Activated T-cell treated with anti-CD3 and anti-CD28 coated beads, Interleukin-2, amount 50 U/mL, for 24 hours (primary cell): ENCODE results near the gene CYTH3.
A peak's percentile ranks its signal among the peaks of the same experiment; 100 is the strongest.

ENCODE experiments used
- DNase-seq: peaks from one replicate; pipeline ENCODE4 v3.0.0-alpha.2; 2020
- H3K27ac Mint-ChIP-seq: 2 replicates; pipeline ENCODE4 v1.8.0; 2020; ENCODE audit warnings: mild to moderate bottlenecking, mixed read lengths
- H3K27me3 Mint-ChIP-seq: 2 replicates; pipeline ENCODE4 v1.8.0; 2020; ENCODE audit warnings: mixed read lengths
- H3K36me3 Mint-ChIP-seq: 2 replicates; pipeline ENCODE4 v1.8.0; 2020; ENCODE audit warnings: low read depth, mixed read lengths
- H3K4me1 Mint-ChIP-seq: 2 replicates; pipeline ENCODE4 v1.8.0; 2020; ENCODE audit warnings: low read depth, mixed read lengths
- H3K4me3 Mint-ChIP-seq: 2 replicates; pipeline ENCODE4 v1.8.0; 2020; ENCODE audit warnings: mild to moderate bottlenecking, moderate library complexity, mixed read lengths
- H3K9me3 Mint-ChIP-seq: 2 replicates; pipeline ENCODE4 v1.8.0; 2020; ENCODE audit warnings: mixed read lengths

The CYTH3 gene

GRCh38 chr7:6186577-6186976 lies 85.8 kb downstream of the CYTH3 start:
- no peaks in the 10 kb centered on the region for H3K9me3 Mint-ChIP-seq
- no peak for DNase-seq
- H3K4me1 Mint-ChIP-seq, result no peaks in the 10 kb centered on the region
- no peak overlapping the region for H3K4me3 Mint-ChIP-seq
- H3K27ac Mint-ChIP-seq, result no peak overlapping the region
- H3K36me3 Mint-ChIP-seq, result peaks cover 3% of the 10 kb centered on the region
- no peaks in the 10 kb centered on the region for H3K27me3 Mint-ChIP-seq

GRCh38 chr7:6182993-6183392 lies 89.4 kb downstream of the CYTH3 start:
- no peaks in the 10 kb centered on the region for H3K9me3 Mint-ChIP-seq
- H3K4me1 Mint-ChIP-seq, result no peaks in the 10 kb centered on the region
- DNase-seq, result no peak
- H3K27ac Mint-ChIP-seq, result no peak overlapping the region
- H3K4me3 Mint-ChIP-seq, result no peak overlapping the region
- H3K27me3 Mint-ChIP-seq, result no peaks in the 10 kb centered on the region
- H3K36me3 Mint-ChIP-seq, result peaks cover 2% of the 10 kb centered on the region

- DNase-seq, result no peak
- Mint-ChIP-seq H3K27ac (no peak overlapping the region), H3K27me3 (no peaks in the 10 kb centered on the region), H3K4me1 (no peaks in the 10 kb centered on the region), H3K4me3 (no peak overlapping the region), H3K36me3 (no peaks in the 10 kb centered on the region), H3K9me3 (no peaks in the 10 kb centered on the region)
Measured at GRCh38 chr7:6181136-6181535, 91.3 kb downstream of the CYTH3 start.

- Mint-ChIP-seq H3K4me1 (no peaks in the 10 kb centered on the region), H3K4me3 (no peak overlapping the region), H3K9me3 (no peaks in the 10 kb centered on the region), H3K27me3 (no peaks in the 10 kb centered on the region), H3K36me3 (no peaks in the 10 kb centered on the region), H3K27ac (peak overlapping the region; percentile 31)
- no peak for DNase-seq
Measured at GRCh38 chr7:6180344-6180725, 92.1 kb downstream of the CYTH3 start.

GRCh38 chr7:6179620-6180343 lies 92.6 kb downstream of the CYTH3 start:
- DNase-seq, result no peak

GRCh38 chr7:6178298-6179029 lies 94.0 kb downstream of the CYTH3 start:
- Mint-ChIP-seq H3K36me3 (no peaks in the 10 kb centered on the region), H3K4me1 (no peaks in the 10 kb centered on the region), H3K9me3 (no peaks in the 10 kb centered on the region), H3K4me3 (no peak overlapping the region), H3K27me3 (no peaks in the 10 kb centered on the region), H3K27ac (no peak overlapping the region)
- DNase-seq, result no peak

More at GRCh38 chr7:6179620-6180343, 92.6 kb downstream of the CYTH3 start:
- Mint-ChIP-seq H3K4me3 (no peak overlapping the region), H3K9me3 (no peaks in the 10 kb centered on the region), H3K36me3 (no peaks in the 10 kb centered on the region), H3K27ac (peak overlapping the region; percentile 31), H3K27me3 (no peaks in the 10 kb centered on the region), H3K4me1 (no peaks in the 10 kb centered on the region)

GRCh38 chr7:6175645-6176044 lies 96.8 kb downstream of the CYTH3 start:
- no peak overlapping the region for H3K27ac Mint-ChIP-seq
- no peak overlapping the region for H3K4me3 Mint-ChIP-seq
- H3K27me3 Mint-ChIP-seq, result no peaks in the 10 kb centered on the region
- DNase-seq, result no peak
- H3K36me3 Mint-ChIP-seq, result no peaks in the 10 kb centered on the region
- H3K4me1 Mint-ChIP-seq, result no peaks in the 10 kb centered on the region
- no peaks in the 10 kb centered on the region for H3K9me3 Mint-ChIP-seq

- H3K9me3 Mint-ChIP-seq, result no peaks in the 10 kb centered on the region
- H3K4me1 Mint-ChIP-seq, result no peaks in the 10 kb centered on the region
- H3K36me3 Mint-ChIP-seq, result peaks cover 3% of the 10 kb centered on the region
- no peak overlapping the region for H3K4me3 Mint-ChIP-seq
- no peak for DNase-seq
- no peak overlapping the region for H3K27ac Mint-ChIP-seq
- no peaks in the 10 kb centered on the region for H3K27me3 Mint-ChIP-seq
Measured at GRCh38 chr7:6172910-6173295, 99.5 kb downstream of the CYTH3 start.

GRCh38 chr7:6172224-6172909 lies 100.1 kb downstream of the CYTH3 start:
- Mint-ChIP-seq H3K4me1 (no peaks in the 10 kb centered on the region), H3K27ac (no peak overlapping the region), H3K9me3 (no peaks in the 10 kb centered on the region), H3K27me3 (no peaks in the 10 kb centered on the region), H3K36me3 (peaks cover 3% of the 10 kb centered on the region), H3K4me3 (no peak overlapping the region)
- no peak for DNase-seq

GRCh38 chr7:6171532-6172223 lies 100.7 kb downstream of the CYTH3 start:
- H3K4me1 Mint-ChIP-seq, result no peaks in the 10 kb centered on the region
- no peak for DNase-seq
- no peaks in the 10 kb centered on the region for H3K9me3 Mint-ChIP-seq
- no peaks in the 10 kb centered on the region for H3K27me3 Mint-ChIP-seq
- no peak overlapping the region for H3K27ac Mint-ChIP-seq
- H3K4me3 Mint-ChIP-seq, result no peak overlapping the region
- peaks cover 3% of the 10 kb centered on the region for H3K36me3 Mint-ChIP-seq

GRCh38 chr7:6170571-6171531 lies 101.6 kb downstream of the CYTH3 start:
- H3K4me3 Mint-ChIP-seq, result peak overlapping the region; percentile 47
- H3K27me3 Mint-ChIP-seq, result no peaks in the 10 kb centered on the region
- H3K27ac Mint-ChIP-seq, result no peak overlapping the region
- no peaks in the 10 kb centered on the region for H3K4me1 Mint-ChIP-seq
- H3K36me3 Mint-ChIP-seq, result peaks cover 3% of the 10 kb centered on the region
- DNase-seq, result no peak
- no peaks in the 10 kb centered on the region for H3K9me3 Mint-ChIP-seq

- Mint-ChIP-seq H3K36me3 (peaks cover 3% of the 10 kb centered on the region), H3K4me3 (no peak overlapping the region), H3K9me3 (no peaks in the 10 kb centered on the region), H3K27me3 (no peaks in the 10 kb centered on the region), H3K4me1 (no peaks in the 10 kb centered on the region), H3K27ac (no peak overlapping the region)
- no peak for DNase-seq
Measured at GRCh38 chr7:6169805-6170520, 102.5 kb downstream of the CYTH3 start.

GRCh38 chr7:6168477-6168868 lies 104.0 kb downstream of the CYTH3 start:
- H3K9me3 Mint-ChIP-seq, result no peaks in the 10 kb centered on the region
- H3K4me3 Mint-ChIP-seq, result no peak overlapping the region
- H3K4me1 Mint-ChIP-seq, result no peaks in the 10 kb centered on the region
- DNase-seq, result no peak
- H3K27me3 Mint-ChIP-seq, result no peaks in the 10 kb centered on the region
- no peak overlapping the region for H3K27ac Mint-ChIP-seq
- H3K36me3 Mint-ChIP-seq, result peaks cover 3% of the 10 kb centered on the region
